Measurements from ENCODE around the gene BRAF. TPM values are rescaled to one million over a fixed set of nuclear protein-coding genes. Genes with fewer than 3 reads are reported as not detected.
"Not testable (repeated sequence)": the region's sequence is repeated elsewhere in the genome, so short reads cannot be mapped to it uniquely, and the experiment has no call there.

The BRAF gene
- total RNA-seq, 1 donor from 2014 or later, result 34.7 TPM

GRCh38 chr7:140881507-140882228, 43.1 kb downstream of the BRAF start:
- DNase-seq (ENCODE audit: low spot score), result no peak

GRCh38 chr7:140877249-140877524, 47.5 kb downstream of the BRAF start:
- no peak for DNase-seq (ENCODE audit: low spot score)

- DNase-seq (ENCODE audit: low spot score), result no peak
Measured at GRCh38 chr7:140876519-140877248, 48.0 kb downstream of the BRAF start.

- DNase-seq (ENCODE audit: low spot score), result no peak
Measured at GRCh38 chr7:140873434-140873833, 51.3 kb downstream of the BRAF start.

- DNase-seq (ENCODE audit: low spot score), result no peak
Measured at GRCh38 chr7:140870003-140870402, 54.7 kb downstream of the BRAF start.

- DNase-seq (ENCODE audit: low spot score), result no peak
Measured at GRCh38 chr7:140869430-140869829, 55.3 kb downstream of the BRAF start.

GRCh38 chr7:140867467-140868462, 57.0 kb downstream of the BRAF start:
- DNase-seq (ENCODE audit: low spot score), result no peak

GRCh38 chr7:140866926-140867325, 57.8 kb downstream of the BRAF start:
- no peak for DNase-seq (ENCODE audit: low spot score)

- DNase-seq (ENCODE audit: low spot score), result no peak
Measured at GRCh38 chr7:140864732-140865131, 60.0 kb downstream of the BRAF start.

- no peak for DNase-seq (ENCODE audit: low spot score)
Measured at GRCh38 chr7:140863867-140864266, 60.9 kb downstream of the BRAF start.

GRCh38 chr7:140863184-140863583, 61.5 kb downstream of the BRAF start:
- DNase-seq (ENCODE audit: low spot score), result no peak

GRCh38 chr7:140857048-140857447, 67.7 kb downstream of the BRAF start:
- no peak for DNase-seq (ENCODE audit: low spot score)

- no peak for DNase-seq (ENCODE audit: low spot score)
Measured at GRCh38 chr7:140841166-140841715, 83.5 kb downstream of the BRAF start.

GRCh38 chr7:140831724-140832123, 93.0 kb downstream of the BRAF start:
- DNase-seq (ENCODE audit: low spot score), result no peak

- no peak for DNase-seq (ENCODE audit: low spot score)
Measured at GRCh38 chr7:140829720-140830119, 95.0 kb downstream of the BRAF start.

GRCh38 chr7:140828741-140829140, 96.0 kb downstream of the BRAF start:
- DNase-seq (ENCODE audit: low spot score), result no peak

- not testable (repeated sequence) for DNase-seq (ENCODE audit: low spot score)
Measured at GRCh38 chr7:140817383-140817782, 107.3 kb downstream of the BRAF start.

GRCh38 chr7:140810830-140811556, 113.7 kb downstream of the BRAF start:
- no peak for DNase-seq (ENCODE audit: low spot score)

GRCh38 chr7:140810385-140810784, 114.3 kb downstream of the BRAF start:
- DNase-seq (ENCODE audit: low spot score), result no peak

GRCh38 chr7:140778975-140779374, 145.8 kb downstream of the BRAF start:
- no peak for DNase-seq (ENCODE audit: low spot score)

- DNase-seq (ENCODE audit: low spot score), result no peak
Measured at GRCh38 chr7:140778568-140778967, 146.2 kb downstream of the BRAF start.
